GM18508 (cell line): ENCODE results near the gene ZNF566.

Experiments
- ATAC-seq: cut with Tn5 transposase; IDR thresholded peaks from one replicate; pipeline ENCODE4 v1.9.1; 2021; ENCODE audit warnings: moderate number of reproducible peaks; ENCODE audit not compliant: insufficient read depth, unreplicated experiment

The ZNF566 gene

DNA sequence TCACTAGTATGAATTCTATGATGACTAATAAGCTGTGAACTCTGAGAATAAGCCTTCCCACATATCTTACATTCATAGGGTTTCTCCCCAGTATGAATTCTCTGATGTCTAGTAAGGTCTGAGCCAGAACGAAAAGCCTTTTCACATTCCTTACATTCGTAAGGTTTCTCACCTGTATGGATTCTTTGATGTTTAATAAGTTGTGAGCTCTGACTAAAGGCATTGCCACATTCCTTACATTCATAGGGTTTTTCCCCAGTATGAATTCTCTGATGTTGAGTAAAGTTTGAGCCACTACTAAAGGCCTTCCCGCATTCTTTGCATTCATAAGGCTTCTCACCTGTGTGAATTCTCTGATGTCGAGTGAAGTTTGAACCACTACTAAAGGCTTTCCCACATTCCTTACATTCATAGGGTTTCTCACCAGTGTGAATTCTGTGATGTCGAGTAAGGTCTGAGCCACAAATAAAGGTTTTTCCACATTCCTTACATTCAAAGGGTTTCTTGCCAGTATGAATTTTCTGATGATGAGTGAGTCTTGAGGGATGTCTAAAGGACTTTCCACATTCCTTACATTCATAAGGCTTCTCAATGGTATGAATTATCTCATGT lies 40.2 kb downstream of the ZNF566 start:
- no peak for ATAC-seq

DNA sequence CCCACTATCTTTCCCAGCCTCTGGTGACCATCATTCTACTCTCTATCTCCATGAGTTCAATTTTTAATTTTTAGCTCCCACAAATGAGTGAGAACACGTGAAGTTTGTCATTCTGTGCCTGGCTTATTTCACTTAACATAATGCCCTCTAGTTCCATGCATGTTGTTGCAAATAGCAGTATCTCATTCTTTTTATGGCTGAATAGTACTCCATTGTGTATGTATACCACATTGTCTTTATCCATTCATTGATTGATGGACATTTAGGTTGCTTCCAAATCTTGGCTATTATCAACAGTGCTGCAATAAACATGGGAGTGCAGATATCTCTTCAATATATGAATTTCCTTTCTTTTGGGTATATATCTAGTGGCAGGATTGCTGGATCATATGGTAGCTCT lies 48.0 kb downstream of the ZNF566 start:
- ATAC-seq = no peak

DNA sequence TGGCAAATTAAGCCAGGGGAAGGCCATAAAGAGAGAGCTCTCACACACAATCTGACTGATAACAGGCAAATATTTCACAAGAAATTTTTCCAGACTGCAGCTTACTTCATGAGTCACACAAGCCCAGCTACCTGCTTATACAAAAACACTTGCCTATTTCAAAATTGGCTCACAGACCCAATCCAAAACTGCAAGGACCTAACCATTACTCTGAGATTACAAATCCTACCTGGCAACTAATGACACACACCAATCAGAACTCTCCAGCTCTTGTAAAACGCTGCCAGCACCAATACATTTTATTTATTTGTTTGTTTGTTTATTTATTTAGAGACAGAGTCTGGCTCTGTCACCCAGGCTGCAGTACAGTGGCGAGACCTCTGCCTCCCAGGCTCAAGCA lies 52.8 kb downstream of the ZNF566 start:
- no peak for ATAC-seq

DNA sequence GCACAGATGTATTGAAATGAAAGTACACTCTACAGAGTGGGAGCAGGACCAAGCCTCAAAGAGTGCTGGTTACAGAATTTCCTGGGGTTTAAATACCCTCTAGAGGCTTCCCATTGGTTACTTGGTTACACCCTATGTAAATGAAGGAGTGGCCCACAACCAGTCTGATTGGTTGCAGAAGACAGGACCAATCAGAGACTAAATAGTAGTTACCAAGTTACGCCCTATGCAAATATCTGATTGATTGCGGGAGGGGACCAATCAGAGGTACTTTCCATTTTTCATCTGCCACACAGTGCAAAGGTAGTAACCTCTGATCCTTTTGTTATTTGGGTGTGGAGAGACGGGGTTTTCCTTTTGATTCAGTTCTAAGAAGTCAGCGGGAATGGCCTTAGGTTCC lies 65.4 kb downstream of the ZNF566 start:
- ATAC-seq = no peak

DNA sequence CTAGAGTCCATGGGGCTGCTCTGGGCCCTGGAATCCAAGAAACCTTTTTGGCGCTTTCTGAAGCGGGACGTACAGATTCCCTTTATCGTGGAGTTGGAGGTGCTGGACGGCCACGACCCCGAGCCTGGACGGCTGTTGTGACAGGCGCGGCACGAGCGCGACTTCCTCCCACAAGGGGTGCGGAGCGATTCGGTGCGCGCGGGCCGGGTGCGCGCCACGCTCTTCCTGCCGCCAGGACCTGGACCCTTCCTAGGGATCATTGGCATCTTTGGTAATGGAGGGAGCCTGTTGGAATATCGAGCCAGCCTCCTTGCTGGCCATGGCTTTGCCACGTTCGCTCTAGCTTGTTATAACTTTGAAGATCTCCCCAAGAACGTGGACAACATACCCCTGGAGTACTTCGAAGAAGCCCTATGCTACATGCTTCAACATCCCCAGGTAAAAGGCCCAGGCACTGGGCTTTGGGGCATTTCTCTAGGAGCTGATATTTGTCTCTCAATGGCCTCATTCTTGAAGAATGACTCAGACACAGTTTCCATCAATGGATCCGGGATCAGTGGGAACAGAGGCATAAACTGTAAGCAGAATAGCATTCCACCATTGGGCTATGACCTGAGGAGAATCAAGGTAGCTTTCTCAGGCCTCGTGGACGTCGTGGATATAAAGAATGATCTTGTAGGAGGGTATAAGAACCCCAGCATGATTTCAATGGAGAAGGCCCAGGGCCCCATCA lies 67.4 kb downstream of the ZNF566 start:
- ATAC-seq = no peak

DNA sequence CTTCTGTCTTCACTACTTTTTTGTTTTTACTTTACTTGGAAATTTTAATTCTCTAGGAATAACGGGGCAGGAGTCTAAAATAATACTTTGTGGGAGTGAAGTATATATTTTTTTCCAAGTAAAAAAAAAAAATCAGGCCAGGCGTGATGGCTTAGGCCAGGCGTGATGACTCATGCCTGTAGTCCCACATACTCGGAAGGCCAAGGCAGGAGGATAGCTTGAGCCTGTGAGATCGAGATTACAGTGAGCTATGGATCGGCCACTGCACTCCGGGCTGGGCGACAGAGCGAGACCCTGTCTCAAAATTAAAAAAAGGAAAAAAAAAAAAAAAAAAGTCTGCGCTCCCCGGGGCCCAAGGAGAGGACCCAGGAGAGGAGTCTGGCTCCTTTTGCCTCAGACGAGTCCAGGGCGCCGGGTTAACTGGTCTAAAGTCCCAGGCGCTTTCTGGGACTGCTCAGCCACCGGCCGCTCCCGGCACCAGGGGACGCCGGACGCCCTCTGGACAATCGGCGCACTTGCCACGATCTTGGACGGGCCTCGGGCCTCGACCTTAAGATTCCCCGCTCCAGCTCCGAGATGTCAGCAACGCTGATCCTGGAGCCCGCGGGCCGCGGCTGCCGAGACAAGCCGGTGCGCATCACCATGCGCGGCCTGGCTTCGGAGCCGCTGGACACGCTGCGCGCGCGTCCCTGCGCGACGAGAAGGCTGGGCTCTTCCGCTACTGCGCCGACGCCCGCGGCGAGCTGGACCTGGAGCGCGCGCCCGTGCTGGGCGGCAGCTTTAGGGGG lies 68.2 kb downstream of the ZNF566 start:
- ATAC-seq = no peak

DNA sequence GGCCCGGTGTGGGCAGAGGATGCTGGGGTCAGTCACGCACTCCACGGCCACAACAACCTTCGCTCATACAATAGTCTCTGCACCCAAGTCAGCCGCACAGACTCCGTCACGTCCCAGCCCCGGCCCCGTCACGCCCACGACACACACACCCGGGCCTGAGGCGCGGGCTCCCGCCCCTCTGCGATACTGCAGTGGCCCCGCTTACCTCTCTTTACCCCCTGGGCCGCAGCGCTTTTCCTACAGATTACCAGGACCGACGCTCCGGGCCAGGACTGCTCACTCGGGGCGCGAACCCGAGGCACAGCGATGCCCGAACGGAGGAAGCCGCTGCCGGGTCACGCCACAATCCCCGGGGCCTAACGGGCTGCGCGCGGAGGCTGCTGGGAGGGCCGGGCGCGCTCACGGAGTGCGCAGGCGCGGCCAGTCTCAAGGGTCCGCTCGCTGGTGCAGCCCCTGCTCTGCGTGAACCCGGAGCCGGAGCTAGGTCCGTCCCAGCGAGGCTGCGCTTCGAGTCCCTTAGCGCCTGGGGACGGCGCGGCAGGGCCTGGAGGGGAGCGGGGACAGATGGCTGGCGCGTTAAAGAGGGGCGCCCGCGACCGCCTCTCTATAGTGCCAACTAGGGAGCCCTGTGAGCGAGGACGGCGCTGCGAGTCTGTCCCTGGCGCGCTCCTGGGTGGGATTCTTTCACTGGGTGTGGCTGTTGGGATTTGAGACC lies 70.9 kb downstream of the ZNF566 start, which contains the start of gene ZFP82:
ZFP82 (minus strand) TSS at position 358 of the 715 bp plus-strand sequence. CDS start 8,855 bp downstream, outside the sequence.
- no peak for ATAC-seq

DNA sequence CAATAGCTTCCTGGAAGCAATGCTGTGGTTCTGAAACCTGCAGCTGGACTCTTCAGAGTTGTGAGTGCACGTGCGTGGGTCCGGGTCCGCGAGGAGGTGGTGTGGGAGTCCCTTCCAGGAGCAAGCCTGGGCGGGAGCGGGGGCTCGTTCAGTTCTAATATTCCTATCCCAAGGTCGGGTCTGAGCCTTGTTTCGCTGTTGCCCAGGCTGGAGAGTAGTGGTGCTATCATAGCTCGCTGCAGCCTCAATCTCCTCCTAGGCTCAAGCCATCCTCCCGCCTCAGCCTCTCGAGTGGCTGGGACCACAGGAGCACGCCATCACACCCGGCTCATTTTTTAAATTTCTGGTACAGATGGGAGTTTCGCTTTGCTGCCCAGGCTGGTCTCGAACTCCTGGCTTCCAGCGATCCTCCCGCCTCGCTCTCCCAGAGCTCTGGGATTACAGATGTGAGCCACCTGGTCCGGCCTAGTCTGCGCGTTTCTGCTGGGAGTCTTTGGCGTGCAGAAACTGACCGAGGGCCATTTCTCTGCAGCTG lies 71.5 kb downstream of the ZNF566 start:
- ATAC-seq = no peak

DNA sequence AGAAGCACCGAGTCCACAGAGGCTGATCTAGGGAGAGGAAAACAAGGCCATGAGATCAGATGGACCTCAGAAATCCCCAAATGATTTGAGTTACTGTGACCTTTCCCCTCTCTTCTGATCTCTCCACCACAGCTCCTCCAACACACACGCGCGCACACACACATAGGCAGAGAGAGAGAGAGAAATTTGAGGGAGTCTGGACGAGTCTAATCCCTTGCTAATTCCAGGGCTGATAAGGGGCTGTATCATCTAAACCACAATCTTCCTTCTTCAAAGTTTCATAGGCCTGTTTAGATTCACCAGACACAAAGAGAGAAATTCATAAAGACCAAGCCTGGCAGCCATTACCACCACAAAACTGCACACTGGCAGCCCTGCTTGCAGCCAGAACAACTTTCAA lies 79.5 kb downstream of the ZNF566 start:
- no peak for ATAC-seq

DNA sequence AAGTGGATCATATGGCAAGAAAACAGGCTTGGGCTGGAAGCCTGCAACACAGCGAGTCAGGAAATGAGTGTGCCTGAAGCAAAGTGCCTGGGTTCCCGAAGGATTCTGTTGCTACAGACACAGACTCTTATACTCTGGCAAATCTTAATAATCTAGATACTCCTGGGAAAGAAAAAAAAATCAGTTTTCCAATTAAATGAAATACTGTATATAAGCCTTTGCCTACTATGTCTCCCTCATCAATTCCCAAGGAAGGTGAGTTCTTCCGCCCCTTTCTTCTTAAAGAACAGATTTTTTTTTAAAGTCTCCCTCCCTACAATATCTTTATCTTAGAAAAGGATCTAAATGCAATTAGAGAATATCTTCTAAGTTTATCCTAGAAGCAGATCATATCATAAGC lies 81.3 kb downstream of the ZNF566 start:
- no peak for ATAC-seq

DNA sequence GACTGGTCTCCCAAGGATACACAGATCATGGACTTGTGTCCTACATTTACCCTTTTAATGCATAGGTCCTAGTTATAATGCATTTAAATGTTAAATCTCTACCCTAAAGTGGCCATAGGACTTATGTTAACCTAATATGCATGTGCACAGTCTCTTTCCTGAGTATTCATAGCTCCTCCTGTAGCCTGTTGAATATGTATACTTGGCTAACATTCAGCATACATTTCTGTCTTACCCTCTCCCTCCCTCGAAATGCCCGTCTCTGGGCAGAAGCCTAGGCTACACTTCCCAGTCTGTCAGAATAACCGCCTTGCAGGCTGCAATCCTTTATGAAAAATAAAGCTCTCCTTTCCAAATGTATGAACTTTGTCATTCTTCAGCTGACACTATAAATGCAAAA lies 84.9 kb downstream of the ZNF566 start:
- no peak for ATAC-seq

DNA sequence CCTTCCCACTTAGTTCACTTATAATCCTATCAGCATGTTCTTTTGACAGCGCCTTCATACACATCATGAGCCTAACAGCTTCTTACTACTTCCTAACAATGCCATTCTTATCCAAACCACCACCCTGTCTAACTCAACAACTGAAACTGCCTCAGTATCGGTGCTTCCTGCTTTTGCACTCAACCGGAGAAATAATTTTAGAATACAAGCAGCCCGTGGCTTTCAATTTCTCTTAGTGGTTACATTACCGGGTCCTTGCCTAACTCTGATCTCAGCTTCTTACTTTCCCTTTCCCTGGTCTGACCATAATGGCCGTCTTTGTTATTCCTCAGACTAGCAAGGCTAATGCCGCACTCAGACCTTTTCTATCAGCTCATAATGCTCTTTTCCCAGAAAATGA lies 87.9 kb downstream of the ZNF566 start:
- ATAC-seq = no peak

DNA sequence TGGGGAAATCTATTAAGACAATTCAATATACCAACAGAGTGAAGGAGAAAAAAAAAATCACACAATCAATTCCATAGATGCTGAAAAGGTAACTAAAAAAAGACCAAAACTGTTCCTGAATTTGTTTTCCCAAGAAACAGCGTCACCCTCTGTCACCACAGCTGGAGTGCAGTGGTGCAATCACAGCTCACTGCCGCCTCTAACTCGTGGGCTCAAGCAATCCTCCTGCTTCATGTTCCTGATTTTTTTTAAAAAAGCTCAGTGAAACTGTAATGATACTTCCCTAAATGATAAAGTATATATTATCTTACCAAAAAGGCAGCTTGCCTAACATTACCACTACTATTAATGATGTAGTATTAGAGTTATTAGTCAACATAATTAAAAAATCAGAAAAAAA lies 90.8 kb downstream of the ZNF566 start:
- ATAC-seq = no peak
